H1 (cell line): ENCODE results near the gene MAPKAPK2. TPM values are rescaled to one million over a fixed set of nuclear protein-coding genes. Genes with fewer than 3 reads are reported as not detected.

Source experiments
- CTCF ChIA-PET: fragments of 300-600 bp; sonication (Branson Sonifier 250); formaldehyde crosslinking; loops from one replicate; lab custom pipeline; 2021; ENCODE audit not compliant: partially characterized antibody; lab: Charles Lee
- POLR2A ChIA-PET: fragments of 300-600 bp; sonication (Branson Sonifier 250); formaldehyde crosslinking; loops from one replicate; lab custom pipeline; 2021; ENCODE audit warnings: inconsistent platforms; ENCODE audit not compliant: partially characterized antibody; lab: Charles Lee
- DNase-seq, 2 experiments: peaks; one replicate each; pipeline versions ENCODE4 v3.0.0 to v3.0.0-alpha.2; 2010 to 2022; ENCODE audit warnings: low spot score in 2 of 2, low read depth in 1 of 2, mixed read lengths in 1 of 2
- FAIRE-seq: peaks from 2 replicates; lab custom pipeline; 2011; peaks lifted over from hg19 to GRCh38; lab: Jason Lieb, UNC
- H2AFZ ChIP-seq: 2 replicates; pipeline ENCODE4 v1.8.1; 2012; ENCODE audit warnings: low read length, inconsistent platforms
- H2AK5ac ChIP-seq: 2 replicates; pipeline ENCODE4 v1.6.1; 2013; ENCODE audit warnings: low read depth, low read length
- H2BK120ac ChIP-seq: replicated peaks from 2 replicates; pipeline ENCODE3; 2013; ENCODE audit warnings: low read depth, low read length, inconsistent platforms
- H2BK12ac ChIP-seq: 2 replicates; pipeline ENCODE4 v1.6.1; 2013; ENCODE audit warnings: low read depth, low read length
- H2BK15ac ChIP-seq: 2 replicates; pipeline ENCODE4 v1.6.1; 2013; ENCODE audit warnings: low read length
- H2BK20ac ChIP-seq: 2 replicates; pipeline ENCODE4 v1.6.1; 2013; ENCODE audit warnings: low read length
- H2BK5ac ChIP-seq: 2 replicates; pipeline ENCODE4 v1.6.1; 2013; ENCODE audit warnings: low read depth, low read length
- H3K14ac ChIP-seq: 2 replicates; pipeline ENCODE4 v1.6.1; 2013; ENCODE audit warnings: inconsistent platforms; ENCODE audit not compliant: insufficient read length
- H3K18ac ChIP-seq: 2 replicates; pipeline ENCODE4 v1.6.1; 2013; ENCODE audit warnings: low read length; ENCODE audit errors: extremely low read depth
- H3K23ac ChIP-seq: 2 replicates; pipeline ENCODE4 v1.6.1; 2013; ENCODE audit warnings: inconsistent platforms; ENCODE audit not compliant: insufficient read length
- H3K23me2 ChIP-seq: 2 replicates; pipeline ENCODE4 v1.6.1; 2013; ENCODE audit warnings: low read depth, low read length
- H3K27ac ChIP-seq: 2 replicates; pipeline ENCODE4 v1.6.1; 2011; ENCODE audit warnings: low read depth, low read length, inconsistent platforms
- H3K27me3 ChIP-seq, 4 experiments: replicated peaks in 1 of 4; 1 replicate in 1 of 4; 2 replicates in 3 of 4; pipeline versions ENCODE4 v1.6.1 to v1.8.1; 2011 to 2013; ENCODE audit warnings: low read length in 3 of 4, mild to moderate bottlenecking in 3 of 4, inconsistent platforms in 2 of 4, mixed read lengths in 2 of 4, moderate library complexity in 1 of 4; ENCODE audit not compliant: control insufficient read depth in 3 of 4, insufficient read depth in 3 of 4; ENCODE audit errors: extremely low read depth in 1 of 4
- H3K36me3 ChIP-seq, 4 experiments: 2 replicates each; pipeline versions ENCODE4 v1.6.1 to v1.8.1; 2011 to 2013; ENCODE audit warnings: mild to moderate bottlenecking in 4 of 4, low read length in 3 of 4, moderate library complexity in 2 of 4, control low read depth in 1 of 4, inconsistent platforms in 1 of 4; ENCODE audit not compliant: insufficient read depth in 4 of 4, control insufficient read depth in 2 of 4
- H3K4ac ChIP-seq: replicated peaks from 2 replicates; pipeline ENCODE3; 2013; ENCODE audit warnings: low read length, low read depth, mixed read lengths, inconsistent platforms; ENCODE audit not compliant: insufficient read length
- H3K4me1 ChIP-seq, 4 experiments: replicated peaks in 1 of 4; 1 replicate in 1 of 4; 2 replicates in 3 of 4; pipeline versions ENCODE4 v1.6.1 to v1.8.1; 2011 to 2013; ENCODE audit warnings: low read length in 3 of 4, inconsistent platforms in 2 of 4, mixed read lengths in 1 of 4; ENCODE audit not compliant: insufficient read depth in 4 of 4, control insufficient read depth in 3 of 4
- H3K4me2 ChIP-seq, 2 experiments: 2 replicates each; pipeline versions ENCODE4 v1.6.1 to v1.8.1; 2011 to 2013; ENCODE audit warnings: low read depth in 2 of 2, low read length in 2 of 2, control low read depth in 1 of 2, inconsistent platforms in 1 of 2, mild to moderate bottlenecking in 1 of 2; ENCODE audit not compliant: insufficient read depth in 1 of 2
- H3K4me3 ChIP-seq, 4 experiments: fragments of 200-600, 300-600 bp in 1 of 4; sonication (generic), shearing (Covaris generic), sonication (Bioruptor Twin) in 1 of 4; 2 replicates each; pipeline versions ENCODE4 v1.5.1 to v1.8.1; 2011 to 2016; ENCODE audit warnings: low read length in 4 of 4, low read depth in 3 of 4, control low read depth in 2 of 4, inconsistent platforms in 2 of 4, mild to moderate bottlenecking in 2 of 4, mixed read lengths in 1 of 4, moderate library complexity in 1 of 4; ENCODE audit not compliant: insufficient read depth in 2 of 4; ENCODE audit errors: extremely low read depth in 1 of 4
- H3K56ac ChIP-seq: replicated peaks from 2 replicates; pipeline ENCODE3; 2013; ENCODE audit warnings: low read depth, mild to moderate bottlenecking, mixed read lengths, low read length, inconsistent platforms; ENCODE audit not compliant: insufficient read length
- H3K79me1 ChIP-seq: 2 replicates; pipeline ENCODE4 v1.6.1; 2013; ENCODE audit warnings: low read depth, low read length, control low read depth
- H3K79me2 ChIP-seq, 2 experiments: 2 replicates each; pipeline versions ENCODE4 v1.6.1 to v1.8.1; 2012 to 2013; ENCODE audit warnings: low read length in 2 of 2, mild to moderate bottlenecking in 2 of 2, inconsistent platforms in 1 of 2; ENCODE audit not compliant: insufficient read depth in 2 of 2, control insufficient read depth in 1 of 2
- H3K9ac ChIP-seq, 4 experiments: replicated peaks in 1 of 4; 1 replicate in 1 of 4; 2 replicates in 3 of 4; pipeline versions ENCODE4 v1.6.1 to v1.8.1; 2011 to 2013; ENCODE audit warnings: low read depth in 3 of 4, low read length in 3 of 4, control low read depth in 2 of 4, mild to moderate bottlenecking in 2 of 4, moderate library complexity in 2 of 4, inconsistent platforms in 1 of 4; ENCODE audit errors: extremely low read depth in 1 of 4
- H3K9me3 ChIP-seq, 2 experiments: 2 replicates each; pipeline versions ENCODE4 v1.6.1 to v1.8.1; 2012 to 2013; ENCODE audit warnings: mild to moderate bottlenecking in 2 of 2, moderate library complexity in 2 of 2, control low read depth in 1 of 2, inconsistent platforms in 1 of 2, low read depth in 1 of 2, low read length in 1 of 2, mixed read lengths in 1 of 2; ENCODE audit not compliant: insufficient read depth in 2 of 2
- H4K20me1 ChIP-seq, 2 experiments: replicated peaks in 1 of 2; 2 replicates each; pipeline versions ENCODE3 to v1.8.1; 2011 to 2013; ENCODE audit warnings: inconsistent platforms in 2 of 2, low read length in 2 of 2, mild to moderate bottlenecking in 1 of 2; ENCODE audit not compliant: insufficient read depth in 2 of 2, control insufficient read depth in 1 of 2
- H4K5ac ChIP-seq: 2 replicates; pipeline ENCODE4 v1.6.1; 2013; ENCODE audit warnings: low read length, low read depth, mixed read lengths, inconsistent platforms; ENCODE audit not compliant: insufficient read length
- H4K8ac ChIP-seq: 2 replicates; pipeline ENCODE4 v1.8.0; 2013; ENCODE audit warnings: mild to moderate bottlenecking, moderate library complexity, low read length, inconsistent platforms; ENCODE audit not compliant: insufficient read depth; ENCODE audit errors: extremely low read depth
- H4K91ac ChIP-seq: replicated peaks from 2 replicates; pipeline ENCODE3; 2013; ENCODE audit warnings: low read length, mixed read lengths, inconsistent platforms; ENCODE audit not compliant: insufficient read length
- CHD1 ChIP-seq: IDR thresholded peaks from 2 replicates; pipeline ENCODE4 v1.6.1; 2012; ENCODE audit warnings: low read depth, low read length, improper control_type of control experiment
- GABPA ChIP-seq: IDR thresholded peaks from 2 replicates; pipeline ENCODE4 v1.6.1; 2011; ENCODE audit warnings: mild to moderate bottlenecking, low read length, moderate library complexity, borderline replicate concordance; ENCODE audit not compliant: insufficient read depth
- JUN ChIP-seq: IDR thresholded peaks from 2 replicates; pipeline ENCODE4 v1.6.1; 2011; ENCODE audit warnings: low read depth, mild to moderate bottlenecking, improper control_type of control experiment, low read length
- SIN3A ChIP-seq, 2 experiments: IDR thresholded peaks in 1 of 2; conservative IDR thresholded peaks in 1 of 2; 2 replicates each; pipeline ENCODE4 v1.6.1; 2011 to 2012; ENCODE audit warnings: low read length in 2 of 2, improper control_type of control experiment in 1 of 2, low read depth in 1 of 2, mild to moderate bottlenecking in 1 of 2
- SP4 ChIP-seq: IDR thresholded peaks from 2 replicates; pipeline ENCODE4 v1.6.1; 2012; ENCODE audit warnings: low read length, inconsistent platforms
- WGBS, 2 experiments: shearing (Covaris generic) in 1 of 2; methylation state at CpG; one replicate each; pipeline versions ENCODE4 v1.1.6 to v1.1.7; 2013 to 2015; ENCODE audit warnings: low lambda C conversion rate in 2 of 2, mixed read lengths in 2 of 2, inconsistent platforms in 1 of 2, low coverage in 1 of 2, missing lambda C conversion rate in 1 of 2; ENCODE audit not compliant: insufficient replicate concordance in 2 of 2, insufficient coverage in 1 of 2, insufficient read length in 1 of 2; ENCODE audit errors: extremely low coverage in 1 of 2, missing lambda C conversion rate in 1 of 2; 5-methylcytosine and 5-hydroxymethylcytosine counted together
- polyA plus RNA-seq, 7 experiments: library from polyadenylated mRNA; depleted of rRNA in 3 of 7; stranded (reverse) in 5 of 7; unstranded in 2 of 7; fragments of >200 nt in 5 of 7; fragments of 200-250 nt in 2 of 7; gene quantifications; 1 replicate in 5 of 7; 2 replicates in 1 of 7; 4 replicates in 1 of 7; pipeline versions ENCODE4 v1.2.1 to v1.2.3, GENCODE V29; 2011 to 2013; ENCODE audit warnings: missing spikeins in 2 of 7, mixed read lengths in 2 of 7
- total RNA-seq: library from RNA; stranded (reverse); fragmentation: NEBNext Ultra II Directional; extraction: Animal tissue kit (Norgen Biotek cat#: 25700); gene quantifications from 2 replicates; pipeline ENCODE4 v1.2.1, GENCODE V29; 2021

The MAPKAPK2 gene
- total and polyA plus RNA-seq, 2 of the 8 experiments (the other 6 are each of a cell fraction or from before 2014, with no cell fraction given) = 27.5 to 44.9 TPM

- Histone ChIP-seq H3K9me3 (no peaks in the 10 kb centered on the region), H4K5ac (no peak overlapping the region)
- TF ChIP-seq GABPA (no peak), SIN3A (conservative IDR thresholded peaks at IDR 0.05 in 1 of 2, IDR thresholded peaks at IDR 0.05 in 1 of 2; ENCODE audit: low read depth in 1 of 2, low read length in 2 of 2) (no peak), SP4 (no peak), JUN (no peak), CHD1 (no peak)
- TF ChIP-seq, all 59 proteins: peak for 0
- Histone ChIP-seq H2BK12ac (no peak overlapping the region), H3K14ac (no peak overlapping the region), H3K18ac (no peak overlapping the region), H3K4me1 (peaks cover 0 to 5% (median 3%) of the 10 kb centered on the region in 4 experiments; a peak in 4 of 7 replicates), H3K36me3 (no peaks in the 10 kb centered on the region), H3K4ac (no peak overlapping the region), H2BK120ac (no peak overlapping the region), H2AK5ac (no peak overlapping the region), H3K27me3 (peaks cover 0 to 10% (median 3%) of the 10 kb centered on the region in 4 experiments; a peak in 5 of 7 replicates), H4K20me1 (no peaks in the 10 kb centered on the region), H2BK20ac (no peak overlapping the region), H3K79me2 (no peaks in the 10 kb centered on the region), H4K8ac (no peak overlapping the region), H2BK15ac (no peak overlapping the region), H3K23me2 (no peaks in the 10 kb centered on the region; the same call in 1 of the 2 replicates), H3K4me3 (no peak overlapping the region), H2BK5ac (no peak overlapping the region), H3K27ac (no peak overlapping the region), H3K79me1 (no peaks in the 10 kb centered on the region), H2AFZ (no peak overlapping the region), H3K4me2 (no peak overlapping the region), H4K91ac (no peak overlapping the region), H3K56ac (no peak overlapping the region), H3K9ac (no peak overlapping the region), H3K23ac (no peak overlapping the region)
- ChIA-PET CTCF (interaction anchor here (0.6 to 23.8 kb wide), 16 partner anchors 9 to 187 kb away, joined by 3 to 666 read pairs (median 4); partner anchors contain the start of genes DYRK3 and EIF2D), POLR2A (interaction anchor here (1.7 kb wide), 1 partner anchor 32 kb away, joined by 4 read pairs; no protein-coding TSS in a partner anchor)
- DNase-seq (no peak), FAIRE-seq (no peak)
- WGBS, 2 experiments = 91% methylated on average over 3 of the region's 5 CpGs; no CpG with 5 or more reads in 1 of the 2 experiments
Observed at GRCh38 chr1:206666954-206667665, 17.6 kb upstream of the MAPKAPK2 start.
